NCI-H345 treated with DMSO at 0.1 percent for 48 hours (cell line): ENCODE data around the gene PHLDB2.
A peak's percentile ranks its signal among the peaks of the same experiment; 100 is the strongest.
"Not testable (repeated sequence)": the region's sequence is repeated elsewhere in the genome, so short reads cannot be mapped to it uniquely, and the experiment has no call there.

Source experiments
- DNase-seq: peaks from one replicate; lab custom pipeline; 2025; ENCODE audit not compliant: unreplicated experiment; lab: John Stamatoyannopoulos, UW

The PHLDB2 gene

GRCh38 chr3:111859061-111859973 is at the start of gene PHLDB2:
PHLDB2 (plus strand) TSS chr3:111859265; CDS start chr3:111884078, 24,813 bp downstream.
- DNase-seq: peak; percentile 49

- no peak for DNase-seq
Observed at GRCh38 chr3:111810909-111811308, 48.2 kb upstream of the PHLDB2 start.

- DNase-seq: no peak
Observed at GRCh38 chr3:111811811-111812210, 47.3 kb upstream of the PHLDB2 start.

GRCh38 chr3:111812701-111813100 is 46.4 kb upstream of the PHLDB2 start:
- no peak for DNase-seq

- DNase-seq: no peak
Observed at GRCh38 chr3:111813441-111813840, 45.6 kb upstream of the PHLDB2 start.

GRCh38 chr3:111813979-111814378 is 45.1 kb upstream of the PHLDB2 start:
- no peak for DNase-seq

GRCh38 chr3:111816771-111817170 is 42.3 kb upstream of the PHLDB2 start:
- DNase-seq: not testable (repeated sequence)

GRCh38 chr3:111819927-111820326 is 39.1 kb upstream of the PHLDB2 start:
- DNase-seq: no peak

- no peak for DNase-seq
Observed at GRCh38 chr3:111820651-111821050, 38.4 kb upstream of the PHLDB2 start.

GRCh38 chr3:111821891-111822290 is 37.2 kb upstream of the PHLDB2 start:
- no peak for DNase-seq

- no peak for DNase-seq
Observed at GRCh38 chr3:111822804-111823203, 36.3 kb upstream of the PHLDB2 start.

GRCh38 chr3:111823341-111823855 is 35.7 kb upstream of the PHLDB2 start:
- DNase-seq: no peak

GRCh38 chr3:111824351-111824750 is 34.7 kb upstream of the PHLDB2 start:
- no peak for DNase-seq

GRCh38 chr3:111827871-111828270 is 31.2 kb upstream of the PHLDB2 start:
- no peak for DNase-seq

GRCh38 chr3:111828530-111828929 is 30.5 kb upstream of the PHLDB2 start:
- DNase-seq: no peak

- DNase-seq: no peak
Observed at GRCh38 chr3:111829023-111829422, 30.0 kb upstream of the PHLDB2 start.

GRCh38 chr3:111831840-111832239 is 27.2 kb upstream of the PHLDB2 start:
- no peak for DNase-seq

GRCh38 chr3:111837112-111837511 is 22.0 kb upstream of the PHLDB2 start:
- DNase-seq: no peak

- no peak for DNase-seq
Observed at GRCh38 chr3:111838133-111838532, 20.9 kb upstream of the PHLDB2 start.

GRCh38 chr3:111846039-111846438 is 13.0 kb upstream of the PHLDB2 start:
- DNase-seq: no peak

GRCh38 chr3:111846717-111847116 is 12.3 kb upstream of the PHLDB2 start:
- DNase-seq: no peak

- DNase-seq: no peak
Observed at GRCh38 chr3:111848283-111848682, 10.8 kb upstream of the PHLDB2 start.

GRCh38 chr3:111848778-111849177 is 10.3 kb upstream of the PHLDB2 start:
- no peak for DNase-seq
